ENCODE results near the gene MRPL47. TPM values are rescaled to one million over a fixed set of nuclear protein-coding genes. Genes with fewer than 3 reads are reported as not detected.

The MRPL47 gene
- total RNA-seq, result 10 to 100 TPM in 5 of 6 donors, 1 to 10 TPM in 1; 3.1 to 27.7 (median 22.9) TPM

DNA sequence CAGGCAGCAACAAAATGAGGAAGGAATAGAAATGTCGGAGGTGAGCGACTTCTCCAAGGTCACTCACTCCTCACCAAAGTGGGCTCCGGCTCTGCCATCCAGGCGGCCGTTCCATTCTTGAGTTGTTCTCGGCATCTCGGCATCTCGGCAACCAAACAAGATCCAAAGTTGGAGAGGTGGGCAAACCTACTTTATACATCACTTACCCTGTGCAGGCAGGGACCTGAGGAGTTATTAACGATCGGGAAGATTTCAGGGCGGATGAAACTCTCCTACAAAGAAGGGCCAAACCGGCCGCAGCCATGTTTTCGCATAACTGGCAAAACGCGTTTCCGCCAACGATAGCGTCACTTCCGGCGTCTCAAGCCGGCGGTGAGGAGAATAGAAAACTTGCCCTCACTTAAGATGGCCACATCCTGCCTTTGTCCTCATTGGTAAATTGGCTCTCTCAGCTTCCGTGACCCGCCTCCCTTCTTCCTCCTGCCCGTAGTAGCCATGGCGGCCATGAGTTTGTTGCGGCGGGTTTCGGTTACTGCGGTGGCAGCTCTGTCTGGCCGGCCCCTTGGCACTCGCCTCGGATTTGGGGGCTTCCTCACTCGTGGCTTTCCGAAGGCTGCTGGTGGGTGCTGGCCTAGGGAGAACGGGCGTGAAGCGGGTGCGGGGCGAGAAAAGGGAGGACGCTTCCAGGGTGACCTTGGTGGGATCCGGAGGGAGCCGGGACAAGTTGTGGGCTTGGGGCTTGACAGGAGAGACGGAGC, at the start of gene MRPL47, which contains the start of gene NDUFB5:
Gene MRPL47, minus strand, starts transcription at position 318 of the 758 bp plus-strand sequence. Its CDS starts 14 bp downstream, at position 304.
Gene NDUFB5, plus strand, starts transcription at position 474 of the 758 bp plus-strand sequence. Its CDS starts 22 bp downstream, at position 496.
- no peaks in the 10 kb centered on the region for H3K27me3 ChIP-seq
- ATAC-seq (ENCODE audit: low FRiP score in 2 of 2), result peak; percentile 99 to 100
- peaks cover 9 to 33% (median 21%) of the 10 kb centered on the region in 4 donors for H3K36me3 ChIP-seq
- TF ChIP-seq POLR2AphosphoS5 (IDR thresholded peaks at IDR 0.05), result peak; percentile 87 to 95
- peak in 3 of 4 donors; percentile 53 to 88 (median 74) for TF ChIP-seq POLR2A (IDR thresholded peaks at IDR 0.05)
- peak in 1 of 4 donors; percentile 4 for TF ChIP-seq EP300 (IDR thresholded peaks at IDR 0.05)
- TF ChIP-seq, protein P1, sequence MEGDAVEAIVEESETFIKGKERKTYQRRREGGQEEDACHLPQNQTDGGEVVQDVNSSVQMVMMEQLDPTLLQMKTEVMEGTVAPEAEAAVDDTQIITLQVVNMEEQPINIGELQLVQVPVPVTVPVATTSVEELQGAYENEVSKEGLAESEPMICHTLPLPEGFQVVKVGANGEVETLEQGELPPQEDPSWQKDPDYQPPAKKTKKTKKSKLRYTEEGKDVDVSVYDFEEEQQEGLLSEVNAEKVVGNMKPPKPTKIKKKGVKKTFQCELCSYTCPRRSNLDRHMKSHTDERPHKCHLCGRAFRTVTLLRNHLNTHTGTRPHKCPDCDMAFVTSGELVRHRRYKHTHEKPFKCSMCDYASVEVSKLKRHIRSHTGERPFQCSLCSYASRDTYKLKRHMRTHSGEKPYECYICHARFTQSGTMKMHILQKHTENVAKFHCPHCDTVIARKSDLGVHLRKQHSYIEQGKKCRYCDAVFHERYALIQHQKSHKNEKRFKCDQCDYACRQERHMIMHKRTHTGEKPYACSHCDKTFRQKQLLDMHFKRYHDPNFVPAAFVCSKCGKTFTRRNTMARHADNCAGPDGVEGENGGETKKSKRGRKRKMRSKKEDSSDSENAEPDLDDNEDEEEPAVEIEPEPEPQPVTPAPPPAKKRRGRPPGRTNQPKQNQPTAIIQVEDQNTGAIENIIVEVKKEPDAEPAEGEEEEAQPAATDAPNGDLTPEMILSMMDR (IDR thresholded peaks at IDR 0.05), result no peak
- peaks cover 21 to 33% (median 29%) of the 10 kb centered on the region in 4 donors for H3K4me1 ChIP-seq
- H3K9me3 ChIP-seq, result no peaks in the 10 kb centered on the region
- WGBS, 2 donors, result 1% methylated on average over 41 to 45 of the region's 45 CpGs
- H3K4me3 ChIP-seq, result peak within 1 kb of the TSS; percentile 73 to 88 (median 80)
- peak; percentile 86 to 95 for DNase-seq
- H3K27ac ChIP-seq, result peak within 1 kb of the TSS; percentile 87 to 95 (median 93)

DNA sequence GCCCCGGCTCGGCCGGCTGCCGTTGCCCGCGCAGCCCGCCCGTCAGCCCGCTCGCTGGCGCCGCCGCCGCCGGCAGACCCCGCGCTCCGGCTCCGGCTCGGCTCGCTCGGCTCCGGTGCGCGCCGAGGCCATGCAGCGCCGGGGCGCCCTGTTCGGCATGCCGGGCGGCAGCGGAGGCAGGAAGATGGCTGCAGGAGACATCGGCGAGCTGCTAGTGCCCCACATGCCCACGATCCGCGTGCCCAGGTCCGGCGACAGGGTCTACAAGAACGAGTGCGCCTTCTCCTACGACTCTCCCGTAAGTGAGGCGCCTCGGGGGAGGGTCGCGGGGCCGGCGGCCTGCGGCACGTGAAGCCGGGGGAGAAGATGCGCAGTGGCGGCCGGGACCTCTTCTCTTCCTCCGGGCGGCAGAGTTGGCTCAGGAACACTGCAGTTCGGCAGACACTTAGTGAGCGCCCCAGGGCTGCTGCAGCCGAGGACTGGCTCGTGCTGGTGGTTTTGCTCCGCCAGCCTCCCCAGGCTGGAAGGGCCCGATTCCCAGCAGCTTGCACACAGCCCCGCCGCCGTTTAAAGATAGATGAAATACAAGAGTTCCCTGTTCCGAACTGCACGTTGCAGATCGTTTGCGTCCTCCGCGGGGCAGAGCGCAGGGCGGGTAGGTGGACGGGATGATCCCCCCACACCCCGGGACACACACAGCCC, 48.8 kb upstream of the MRPL47 start:
- Histone ChIP-seq H3K27ac (peak overlapping the region; percentile 87 to 94 (median 92)), H3K27me3 (no peaks in the 10 kb centered on the region), H3K36me3 (no peaks in the 10 kb centered on the region), H3K9me3 (no peaks in the 10 kb centered on the region), H3K4me1 (peaks cover 0 to 24% (median 5%) of the 10 kb centered on the region in 4 donors), H3K4me3 (peak overlapping the region; percentile 63 to 86 (median 83))
- ATAC-seq (ENCODE audit: low FRiP score in 2 of 2) (peak; percentile 87 to 92), DNase-seq (peak; percentile 88 to 93)
- WGBS, 2 donors, result 0% methylated on average over 12 to 39 of the region's 77 CpGs
- TF ChIP-seq, protein P1 (IDR thresholded peaks at IDR 0.05), result peak in 1 of 6 experiments; percentile 23
- TF ChIP-seq POLR2A (IDR thresholded peaks at IDR 0.05) (peak in 1 of 4 donors; percentile 46), POLR2AphosphoS5 (IDR thresholded peaks at IDR 0.05) (peak in 1 of 2 donors; percentile 7), EP300 (IDR thresholded peaks at IDR 0.05) (no peak)

DNA sequence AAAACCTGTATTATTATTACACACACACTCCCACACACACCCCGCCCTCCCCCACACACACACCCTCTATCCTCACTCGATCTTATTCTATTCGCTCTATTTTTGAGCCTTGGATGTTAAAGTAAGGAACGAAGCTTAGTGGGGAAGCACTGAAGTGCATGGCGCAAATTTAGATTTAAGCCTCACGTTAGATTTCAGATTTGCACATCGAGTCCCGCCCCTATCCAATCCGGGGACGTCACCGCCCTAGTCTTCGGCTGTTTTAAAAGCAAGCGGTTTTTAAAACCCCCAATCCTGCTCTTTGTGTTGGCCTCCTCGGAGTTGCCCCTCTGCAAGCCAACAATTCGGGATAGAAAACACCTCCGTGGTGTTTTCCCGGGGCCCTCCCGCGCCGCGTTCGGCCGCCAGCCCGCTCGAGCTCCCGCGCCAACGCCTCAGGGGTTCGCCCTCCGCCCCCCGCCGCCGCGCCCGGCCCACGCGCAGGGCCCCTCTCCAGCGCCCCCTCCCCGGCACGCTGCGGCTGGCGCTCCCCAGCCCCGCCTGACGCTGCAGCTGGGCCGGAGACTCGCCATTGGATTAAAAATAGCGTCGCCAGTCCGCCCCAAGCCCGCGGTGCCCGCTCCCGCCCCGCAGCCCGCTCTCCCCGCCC, 48.1 kb upstream of the MRPL47 start, which contains the start of gene USP13:
Gene USP13, plus strand, starts transcription at position 594 of the 649 bp plus-strand sequence. CDS start 186 bp downstream, outside the sequence.
- 0 to 1% methylated on average over 15 to 34 of the region's 56 CpGs for WGBS, 2 donors
- TF ChIP-seq EP300 (IDR thresholded peaks at IDR 0.05) (no peak), POLR2AphosphoS5 (IDR thresholded peaks at IDR 0.05) (peak in 1 of 2 donors; percentile 16), POLR2A (IDR thresholded peaks at IDR 0.05) (peak in 2 of 4 donors; percentile 18 to 27)
- TF ChIP-seq, protein P1 (IDR thresholded peaks at IDR 0.05), result peak in 3 of 6 experiments; percentile 8 to 34 (median 12)
- ATAC-seq (ENCODE audit: low FRiP score in 2 of 2), result peak; percentile 51 to 85

DNA sequence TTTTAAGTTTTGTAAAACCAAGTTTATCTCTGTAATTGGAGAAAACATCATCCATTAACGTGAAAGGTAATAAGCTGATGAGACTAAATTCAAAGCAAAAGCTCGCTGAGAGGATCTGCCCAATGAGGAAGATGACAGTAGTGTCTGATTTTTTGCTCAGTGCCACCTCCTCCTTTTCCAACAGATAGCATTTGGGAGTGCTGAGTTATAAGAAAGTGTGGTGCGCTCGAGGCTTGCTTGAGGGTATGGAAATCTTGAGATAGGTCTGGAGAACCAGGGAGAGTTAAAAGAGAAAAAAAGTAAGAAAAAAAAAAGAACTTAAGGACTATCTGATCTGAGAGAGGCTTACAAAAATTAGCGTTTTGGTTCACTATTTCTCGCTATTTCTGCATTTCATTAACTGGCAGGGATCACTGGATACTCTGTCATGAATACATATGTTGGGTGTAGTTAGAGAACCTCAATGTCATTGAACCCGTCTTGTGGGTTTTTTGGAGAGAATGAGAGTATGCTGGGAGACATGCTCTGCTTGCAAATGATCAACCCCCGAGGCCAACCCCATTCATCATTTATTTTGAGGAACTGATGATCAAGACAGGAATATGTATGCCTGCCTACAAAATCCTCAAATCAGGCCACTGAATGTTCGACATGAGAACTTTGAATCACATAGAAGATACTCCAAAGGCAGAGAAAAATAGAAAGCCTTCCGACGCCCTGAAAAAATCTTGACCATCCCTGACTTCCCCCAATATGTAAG, 47.4 kb upstream of the MRPL47 start:
- 54 to 57% methylated on average over 11 of the region's 11 CpGs for WGBS, 2 donors
- Histone ChIP-seq H3K27ac (peak overlapping the region; percentile 87 to 94 (median 92)), H3K4me3 (peak overlapping the region in 3 of 4 donors; percentile 63 to 86 (median 83)), H3K36me3 (no peaks in the 10 kb centered on the region), H3K9me3 (no peaks in the 10 kb centered on the region), H3K4me1 (peaks cover 0 to 24% (median 5%) of the 10 kb centered on the region in 4 donors), H3K27me3 (no peaks in the 10 kb centered on the region)
- ATAC-seq (ENCODE audit: low FRiP score in 2 of 2) (no peak), DNase-seq (no peak)
- TF ChIP-seq POLR2AphosphoS5 (IDR thresholded peaks at IDR 0.05) (no peak), POLR2A (IDR thresholded peaks at IDR 0.05) (no peak), EP300 (IDR thresholded peaks at IDR 0.05) (no peak)
- TF ChIP-seq, protein P1 (IDR thresholded peaks at IDR 0.05), result no peak

More for the DNA sequence above, 48.1 kb upstream of the MRPL47 start, which contains the start of gene USP13:
- Histone ChIP-seq H3K9me3 (no peaks in the 10 kb centered on the region), H3K27ac (peak within 1 kb of the TSS; percentile 87 to 94 (median 92)), H3K27me3 (no peaks in the 10 kb centered on the region), H3K4me1 (peaks cover 0 to 24% (median 5%) of the 10 kb centered on the region in 4 donors), H3K4me3 (peak within 1 kb of the TSS; percentile 63 to 86 (median 83)), H3K36me3 (no peaks in the 10 kb centered on the region)
- DNase-seq, result peak; percentile 58 to 93
